ENCODE data around the gene CAMTA1. TPM values are rescaled to one million over a fixed set of nuclear protein-coding genes. Genes with fewer than 3 reads are reported as not detected.

Gene CAMTA1
- polyA plus RNA-seq, 1 donor (not counting 4 experiments of a cell fraction or from before 2014, with no cell fraction given) = 51.4 TPM

- FAIRE-seq (no peak), DNase-seq (ENCODE audit: low read depth, low spot score) (no peak)
- peaks cover 3% of the 10 kb centered on the region for H3K27me3 ChIP-seq (ENCODE audit: control insufficient read depth, extremely low read depth, insufficient read depth, low read length)
- no peaks in the 10 kb centered on the region for H3K9me1 ChIP-seq (ENCODE audit: control insufficient read depth, extremely low read depth, insufficient read depth, low read length)
- H4K20me1 ChIP-seq (ENCODE audit: control insufficient read depth, extremely low read depth, insufficient read depth, low read length) = no peaks in the 10 kb centered on the region
- H3K4me1 ChIP-seq (ENCODE audit: control insufficient read depth, extremely low read depth, insufficient read depth, low read length) = no peaks in the 10 kb centered on the region
- H3K9ac ChIP-seq (ENCODE audit: control insufficient read depth, extremely low read depth, insufficient read depth, low read length) = no peak overlapping the region
- TF ChIP-seq EZH2 (IDR thresholded peaks at IDR 0.05; ENCODE audit: low read length) = no peak
- TF ChIP-seq CTCF (optimal IDR thresholded peaks at IDR 0.05 in 1 of 3, IDR thresholded peaks at IDR 0.05 in 1 of 3, conservative IDR thresholded peaks at IDR 0.05 in 1 of 3; ENCODE audit: extremely low read depth in 1 of 3, insufficient read depth in 2 of 3, low read length in 3 of 3) = no peak
- H3K4me2 ChIP-seq (ENCODE audit: control insufficient read depth, extremely low read depth, insufficient read depth, low read depth, low read length) = no peak overlapping the region
- no peaks in the 10 kb centered on the region for H3K9me3 ChIP-seq (ENCODE audit: control insufficient read depth, low read depth, low read length)
- H3K27ac ChIP-seq (ENCODE audit: control insufficient read depth, insufficient read depth, low read length) = no peak overlapping the region
- no peaks in the 10 kb centered on the region for H3K36me3 ChIP-seq (ENCODE audit: control insufficient read depth in 2 of 2, extremely low read depth in 1 of 2, insufficient read depth in 2 of 2, low read length in 2 of 2)
- H2AFZ ChIP-seq (ENCODE audit: control insufficient read depth, low read length) = no peak overlapping the region
- no peaks in the 10 kb centered on the region for H3K79me2 ChIP-seq (ENCODE audit: control insufficient read depth, insufficient read depth, low read length)
- dilution Hi-C loops (cut with MboI; ENCODE audit: extremely low pct_ligation_motif_present, low sequenced_read_pairs) = no loop called here
- no peak overlapping the region for H3K4me3 ChIP-seq (ENCODE audit: control insufficient read depth in 2 of 3, extremely low read depth in 1 of 3, insufficient read depth in 2 of 3, low read depth in 1 of 3, low read length in 3 of 3)
These were observed 852.8 kb downstream of the CAMTA1 start for GRCh38 chr1:7638078-7638477.

- TF ChIP-seq CTCF (optimal IDR thresholded peaks at IDR 0.05 in 1 of 3, IDR thresholded peaks at IDR 0.05 in 1 of 3, conservative IDR thresholded peaks at IDR 0.05 in 1 of 3; ENCODE audit: extremely low read depth in 1 of 3, insufficient read depth in 2 of 3, low read length in 3 of 3) (no peak), EZH2 (IDR thresholded peaks at IDR 0.05; ENCODE audit: low read length) (no peak)
- no peaks in the 10 kb centered on the region for H3K9me1 ChIP-seq (ENCODE audit: control insufficient read depth, extremely low read depth, insufficient read depth, low read length)
- no peak overlapping the region for H3K4me2 ChIP-seq (ENCODE audit: control insufficient read depth, extremely low read depth, insufficient read depth, low read depth, low read length)
- H3K4me3 ChIP-seq (ENCODE audit: control insufficient read depth in 2 of 3, extremely low read depth in 1 of 3, insufficient read depth in 2 of 3, low read depth in 1 of 3, low read length in 3 of 3) = no peak overlapping the region
- DNase-seq (ENCODE audit: low read depth, low spot score) = no peak
- no peaks in the 10 kb centered on the region for H4K20me1 ChIP-seq (ENCODE audit: control insufficient read depth, extremely low read depth, insufficient read depth, low read length)
- no peaks in the 10 kb centered on the region for H3K9me3 ChIP-seq (ENCODE audit: control insufficient read depth, low read depth, low read length)
- no peaks in the 10 kb centered on the region for H3K79me2 ChIP-seq (ENCODE audit: control insufficient read depth, insufficient read depth, low read length)
- H3K9ac ChIP-seq (ENCODE audit: control insufficient read depth, extremely low read depth, insufficient read depth, low read length) = no peak overlapping the region
- no peaks in the 10 kb centered on the region for H3K36me3 ChIP-seq (ENCODE audit: control insufficient read depth in 2 of 2, extremely low read depth in 1 of 2, insufficient read depth in 2 of 2, low read length in 2 of 2)
- no peaks in the 10 kb centered on the region for H3K4me1 ChIP-seq (ENCODE audit: control insufficient read depth, extremely low read depth, insufficient read depth, low read length)
- FAIRE-seq = no peak
- no peak overlapping the region for H2AFZ ChIP-seq (ENCODE audit: control insufficient read depth, low read length)
- dilution Hi-C loops (cut with MboI; ENCODE audit: extremely low pct_ligation_motif_present, low sequenced_read_pairs) = no loop called here
- no peak overlapping the region for H3K27ac ChIP-seq (ENCODE audit: control insufficient read depth, insufficient read depth, low read length)
- H3K27me3 ChIP-seq (ENCODE audit: control insufficient read depth, extremely low read depth, insufficient read depth, low read length) = peaks cover 3% of the 10 kb centered on the region
These were observed 854.3 kb downstream of the CAMTA1 start for GRCh38 chr1:7639435-7640131.

Measured in keratinocyte (primary cell).